Measurements from ENCODE around the gene HCLS1. TPM values are rescaled to one million over a fixed set of nuclear protein-coding genes. Genes with fewer than 3 reads are reported as not detected.
"Not testable (repeated sequence)": the region's sequence is repeated elsewhere in the genome, so short reads cannot be mapped to it uniquely, and the experiment has no call there.

The HCLS1 gene
- total and polyA plus RNA-seq, 9 of the 15 experiments (the other 6 are each of a cell fraction or from before 2014, with no cell fraction given), result 4.8 to 34.1 (median 22.0) TPM

GRCh38 chr3:121604759-121605158 lies 55.9 kb downstream of the HCLS1 start (continued):
- TF ChIP-seq THRB (CRISPR knock-in tag; conservative IDR thresholded peaks at IDR 0.05) (no peak), ARID2 (IDR thresholded peaks at IDR 0.05) (no peak)

GRCh38 chr3:121601212-121601812 lies 59.4 kb downstream of the HCLS1 start:
- Histone ChIP-seq H3K9me3 (replicated peaks; ENCODE audit: control insufficient read depth, insufficient read depth, low read depth, low read length) (no peaks in the 10 kb centered on the region), H2AFZ (ENCODE audit: low read depth, low read length) (no peak overlapping the region), H3K79me2 (ENCODE audit: control insufficient read depth, insufficient read depth, low read length) (no peaks in the 10 kb centered on the region), H3K36me3 (ENCODE audit: control insufficient read depth, insufficient read depth, low read length) (no peaks in the 10 kb centered on the region), H3K4me1 (replicated peaks in 1 of 2; ENCODE audit: control insufficient read depth in 2 of 2, insufficient read depth in 2 of 2, low read length in 2 of 2) (no peaks in the 10 kb centered on the region), H4K20me1 (replicated peaks; ENCODE audit: control insufficient read depth, insufficient read depth, low read length) (no peaks in the 10 kb centered on the region), H3K27ac (ENCODE audit: extremely low read depth, low read depth, low read length) (no peak overlapping the region), H3K4me3 (no peak overlapping the region), H3K9me1 (ENCODE audit: control insufficient read depth, insufficient read depth, low read length) (no peaks in the 10 kb centered on the region), H3K4me2 (ENCODE audit: insufficient read depth, low read length) (no peak overlapping the region), H3K9ac (ENCODE audit: insufficient read depth in 1 of 2, low read depth in 2 of 2, low read length in 2 of 2) (no peak overlapping the region), H3K27me3 (ENCODE audit: control insufficient read depth in 2 of 2, insufficient read depth in 2 of 2, low read length in 2 of 2) (no peaks in the 10 kb centered on the region)
- TF ChIP-seq ZNF24 (IDR thresholded peaks at IDR 0.05) (no peak), MEF2D (tag; conservative IDR thresholded peaks at IDR 0.05; ENCODE audit: low read depth) (peak; percentile 68; the same call in 1 of the 2 replicates)
- WGBS (ENCODE audit: insufficient coverage, low coverage, missing lambda C conversion rate), result 0% methylated on average over 4 of the region's 4 CpGs
- ChIA-PET POLR2A (interaction anchor here (0.6 to 0.8 kb wide), 3 partner anchors 11 to 150 kb away, joined by 3 read pairs; no protein-coding TSS in a partner anchor), CTCF (ENCODE audit: low intra/inter-chr PET ratio) (no interaction called here)
- intact Hi-C loops (cut with micrococcal nuclease), result no loop called here
- FAIRE-seq (no peak), DNase-seq (ENCODE audit: extremely low read depth in 1 of 4, low spot score in 3 of 4) (no peak), ATAC-seq (peak; percentile 37; the same call in 1 of the 3 replicates)
- no TSS peak for BruUV-seq (replicated peaks)
- in situ Hi-C loops (cut with MboI), result no loop called here

GRCh38 chr3:121599900-121600299 lies 60.8 kb downstream of the HCLS1 start:
- DNase-seq (ENCODE audit: extremely low read depth in 1 of 4, low spot score in 3 of 4); H3K9ac ChIP-seq (ENCODE audit: insufficient read depth in 1 of 2, low read depth in 2 of 2, low read length in 2 of 2); POLR2A ChIA-PET; H3K36me3 ChIP-seq (ENCODE audit: control insufficient read depth, insufficient read depth, low read length); FAIRE-seq; H3K4me2 ChIP-seq (ENCODE audit: insufficient read depth, low read length); H3K4me1 ChIP-seq (replicated peaks in 1 of 2; ENCODE audit: control insufficient read depth in 2 of 2, insufficient read depth in 2 of 2, low read length in 2 of 2); H3K79me2 ChIP-seq (ENCODE audit: control insufficient read depth, insufficient read depth, low read length); H2AFZ ChIP-seq (ENCODE audit: low read depth, low read length); H3K4me3 ChIP-seq; in situ Hi-C loops (cut with MboI); intact Hi-C loops (cut with micrococcal nuclease); H3K27ac ChIP-seq (ENCODE audit: extremely low read depth, low read depth, low read length); H3K9me1 ChIP-seq (ENCODE audit: control insufficient read depth, insufficient read depth, low read length); H3K27me3 ChIP-seq (ENCODE audit: control insufficient read depth in 2 of 2, insufficient read depth in 2 of 2, low read length in 2 of 2); H3K9me3 ChIP-seq (replicated peaks; ENCODE audit: control insufficient read depth, insufficient read depth, low read depth, low read length); BruUV-seq (replicated peaks); CTCF ChIA-PET (ENCODE audit: low intra/inter-chr PET ratio); H4K20me1 ChIP-seq (replicated peaks; ENCODE audit: control insufficient read depth, insufficient read depth, low read length); ATAC-seq: not testable (repeated sequence)
- no CpG with 5 or more reads among the region's 2 CpGs for WGBS (ENCODE audit: insufficient coverage, low coverage, missing lambda C conversion rate)
